Cardiac fibroblast (primary cell): ENCODE results near the gene DNAJB1.

ENCODE experiments used
- DNase-seq, 2 donors: peaks; one replicate each; pipeline versions ENCODE4 v3.0.0 to v3.0.0-alpha.2; 2010; ENCODE audit warnings: low read depth in 2 of 2
- H3K4me3 ChIP-seq, 2 donors: replicated peaks in 1 of 2; 1 replicate in 1 of 2; 2 replicates in 1 of 2; pipeline ENCODE4 v1.5.1; 2011; ENCODE audit warnings: low read depth in 2 of 2, low read length in 2 of 2, mild to moderate bottlenecking in 2 of 2, moderate library complexity in 1 of 2
- CTCF ChIP-seq: IDR thresholded peaks from one replicate; pipeline ENCODE4 v1.5.1; 2011; ENCODE audit warnings: low read depth, mild to moderate bottlenecking, low read length, inconsistent platforms

The DNAJB1 gene

GRCh38 chr19:14530005-14530348, 11.8 kb upstream of the DNAJB1 start:
- H3K4me3 ChIP-seq, result peak overlapping the region; percentile 92 to 97
- no peak for TF ChIP-seq CTCF
- DNase-seq, result no peak

- no peak for TF ChIP-seq CTCF
- DNase-seq, result peak; percentile 100
- peak within 1 kb of the TSS; percentile 92 to 97 for H3K4me3 ChIP-seq
Observed at GRCh38 chr19:14529254-14530004, 11.2 kb upstream of the DNAJB1 start, which contains the start of gene TECR. Gene TECR, plus strand, starts transcription at chr19:14529594. Its CDS starts 103 bp downstream, at chr19:14529697.

- peak overlapping the region; percentile 62 to 68 for H3K4me3 ChIP-seq
- DNase-seq, result no peak
- TF ChIP-seq CTCF, result no peak
Observed at GRCh38 chr19:14528419-14529253, 10.4 kb upstream of the DNAJB1 start.

GRCh38 chr19:14526423-14526822, 8.2 kb upstream of the DNAJB1 start:
- TF ChIP-seq CTCF, result no peak
- no peak overlapping the region for H3K4me3 ChIP-seq
- DNase-seq, result no peak

GRCh38 chr19:14525729-14526128, 7.5 kb upstream of the DNAJB1 start:
- no peak for TF ChIP-seq CTCF
- DNase-seq, result no peak
- no peak overlapping the region for H3K4me3 ChIP-seq

- no peak overlapping the region for H3K4me3 ChIP-seq
- DNase-seq, result no peak
- TF ChIP-seq CTCF, result no peak
Observed at GRCh38 chr19:14520543-14520942, 2.3 kb upstream of the DNAJB1 start.
